ENCODE measurements around the gene PDAP1. TPM values are rescaled to one million over a fixed set of nuclear protein-coding genes. Genes with fewer than 3 reads are reported as not detected.

The PDAP1 gene
- total RNA-seq, 1 experiment from 2014 or later, result 200 TPM

GRCh38 chr7:99456288-99456687 is 47.9 kb upstream of the PDAP1 start:
- ChIA-PET CTCF (no interaction called here), RAD21 (ENCODE audit: low non-redundant PET in 1 of 2, low total read pairs in 2 of 2, uncharacterized antibody in 2 of 2, unreplicated experiment in 2 of 2) (no interaction called here), POLR2A (no interaction called here)
- no peak overlapping the region for H3K27ac ChIP-seq (ENCODE audit: low read depth, low read length)
- H3K9ac ChIP-seq (ENCODE audit: low read length), result no peak overlapping the region
- no peak overlapping the region for H3K4me2 ChIP-seq (ENCODE audit: low read length)
- no peaks in the 10 kb centered on the region for H3K9me2 ChIP-seq (ENCODE audit: insufficient read depth)
- H3K27me3 ChIP-seq (ENCODE audit: insufficient read depth, low read length), result no peaks in the 10 kb centered on the region
- TF ChIP-seq ZBTB33 (IDR thresholded peaks at IDR 0.05; ENCODE audit: extremely low read depth, insufficient replicate concordance, low read length), result no peak
- TF ChIP-seq SIN3A (IDR thresholded peaks at IDR 0.05; ENCODE audit: low read depth), result no peak
- TF ChIP-seq TCF7L2 (IDR thresholded peaks at IDR 0.05; ENCODE audit: borderline replicate concordance, extremely low read depth, insufficient read depth, insufficient read length), result no peak
- no peak for TF ChIP-seq SRF (IDR thresholded peaks at IDR 0.05; ENCODE audit: low read depth)
- no peak for TF ChIP-seq SP1 (IDR thresholded peaks at IDR 0.05; ENCODE audit: low read depth)
- no peak for TF ChIP-seq ELF1 (IDR thresholded peaks at IDR 0.05; ENCODE audit: borderline replicate concordance, low read depth)
- no peak for TF ChIP-seq ZFX (IDR thresholded peaks at IDR 0.05)
- TF ChIP-seq REST (IDR thresholded peaks at IDR 0.05; ENCODE audit: low read depth), result no peak
- TF ChIP-seq CTCF (IDR thresholded peaks at IDR 0.05 in 2 of 3, conservative IDR thresholded peaks at IDR 0.05 in 1 of 3; ENCODE audit: borderline replicate concordance in 1 of 3, insufficient read depth in 1 of 3, low read depth in 2 of 3, low read length in 2 of 3), result no peak
- no peak for TF ChIP-seq YY1 (IDR thresholded peaks at IDR 0.05; ENCODE audit: extremely low read depth, insufficient replicate concordance, low read depth, low read length)
- TF ChIP-seq POLR2A (IDR thresholded peaks at IDR 0.05; ENCODE audit: borderline replicate concordance, extremely low read depth, insufficient read depth, insufficient read length), result no peak
- TF ChIP-seq RAD21 (IDR thresholded peaks at IDR 0.05; ENCODE audit: low read depth), result no peak
- no peak for TF ChIP-seq JUND (IDR thresholded peaks at IDR 0.05)
- no peak for TF ChIP-seq EZH2 (IDR thresholded peaks at IDR 0.05)
- TF ChIP-seq CEBPB (IDR thresholded peaks at IDR 0.05; ENCODE audit: low read depth), result no peak
- TF ChIP-seq EZH2phosphoT487 (IDR thresholded peaks at IDR 0.05; ENCODE audit: borderline replicate concordance), result no peak
- no peak for TF ChIP-seq CBX3 (IDR thresholded peaks at IDR 0.05; ENCODE audit: low read depth)
- intact Hi-C loops (cut with micrococcal nuclease), result no loop called here
- H3K4me1 ChIP-seq (ENCODE audit: control insufficient read depth in 1 of 2, insufficient read depth in 2 of 2, low read length in 2 of 2), result no peaks in the 10 kb centered on the region
- no peaks in the 10 kb centered on the region for H3K9me3 ChIP-seq (ENCODE audit: control insufficient read depth in 1 of 2, insufficient read depth in 1 of 2, low read depth in 1 of 2, low read length in 2 of 2)
- DNase-seq (ENCODE audit: low read depth, low spot score) (no peak), ATAC-seq (no peak)
- H4K20me1 ChIP-seq (ENCODE audit: insufficient read depth), result peaks cover 11% of the 10 kb centered on the region; the same call in 1 of the 2 replicates
- no peak overlapping the region for H3K4me3 ChIP-seq (replicated peaks in 1 of 2; ENCODE audit: low read depth in 1 of 2, low read length in 2 of 2)
- no TSS peak for BruUV-seq (replicated peaks)
- no peak overlapping the region for H2AFZ ChIP-seq (ENCODE audit: low read depth, low read length, poor library complexity, severe bottlenecking)
- H3K79me2 ChIP-seq (ENCODE audit: insufficient read depth, low read length), result peaks cover 53% of the 10 kb centered on the region
- peaks cover 29 to 69% of the 10 kb centered on the region in 2 experiments for H3K36me3 ChIP-seq (ENCODE audit: control insufficient read depth in 1 of 2, insufficient read depth in 2 of 2, low read length in 2 of 2)
